Right atrium auricular region (tissue), 2 donors: Measurements from ENCODE around the gene MAD1L1. TPM values are rescaled to one million over a fixed set of nuclear protein-coding genes. Genes with fewer than 3 reads are reported as not detected.

Experiments used
- DNase-seq: peaks from one replicate; pipeline ENCODE4 v3.0.0-alpha.2; 2019; ENCODE audit warnings: low spot score
- H3K27ac ChIP-seq, 2 donors: fragments of 200-600 bp; sonication (generic); 1 replicate in 1 of 2; 2 replicates in 1 of 2; pipeline ENCODE4 v1.5.1; 2016 to 2019
- H3K27me3 ChIP-seq, 2 donors: fragments of 200-600 bp; sonication (generic); one replicate each; pipeline versions ENCODE4 v1.5.1 to v1.6.0; 2017 to 2019
- H3K36me3 ChIP-seq: fragments of 200-600 bp; sonication (generic); one replicate; pipeline ENCODE4 v1.5.1; 2016
- H3K4me1 ChIP-seq, 2 donors: fragments of 200-600 bp; sonication (generic); one replicate each; pipeline versions ENCODE4 v1.5.1 to v1.6.0; 2017 to 2019
- H3K4me3 ChIP-seq, 2 donors: fragments of 200-600 bp; sonication (generic); 1 replicate in 1 of 2; 2 replicates in 1 of 2; pipeline ENCODE4 v1.5.1; 2017 to 2019; ENCODE audit warnings: mild to moderate bottlenecking in 1 of 2, moderate library complexity in 1 of 2
- H3K9me3 ChIP-seq, 2 donors: fragments of 200-600 bp; sonication (generic); one replicate each; pipeline ENCODE4 v1.5.1; 2019
- total RNA-seq, 2 donors: library from RNA; depleted of rRNA; stranded (reverse); fragments of >200 nt; gene quantifications; one replicate each; pipeline ENCODE4 v1.1.0, GENCODE V29; 2016
- TF ChIP-seq, protein P1 (sequence below), 2 donors: fragments of 200-600 bp; sonication (generic); IDR thresholded peaks; one replicate each; pipeline ENCODE4 v1.5.1; 2019; ENCODE audit warnings: antibody characterized with exemption in 2 of 2

The MAD1L1 gene
- total RNA-seq, 2 donors from 2014 or later, result 13.3 to 31.9 TPM

DNA sequence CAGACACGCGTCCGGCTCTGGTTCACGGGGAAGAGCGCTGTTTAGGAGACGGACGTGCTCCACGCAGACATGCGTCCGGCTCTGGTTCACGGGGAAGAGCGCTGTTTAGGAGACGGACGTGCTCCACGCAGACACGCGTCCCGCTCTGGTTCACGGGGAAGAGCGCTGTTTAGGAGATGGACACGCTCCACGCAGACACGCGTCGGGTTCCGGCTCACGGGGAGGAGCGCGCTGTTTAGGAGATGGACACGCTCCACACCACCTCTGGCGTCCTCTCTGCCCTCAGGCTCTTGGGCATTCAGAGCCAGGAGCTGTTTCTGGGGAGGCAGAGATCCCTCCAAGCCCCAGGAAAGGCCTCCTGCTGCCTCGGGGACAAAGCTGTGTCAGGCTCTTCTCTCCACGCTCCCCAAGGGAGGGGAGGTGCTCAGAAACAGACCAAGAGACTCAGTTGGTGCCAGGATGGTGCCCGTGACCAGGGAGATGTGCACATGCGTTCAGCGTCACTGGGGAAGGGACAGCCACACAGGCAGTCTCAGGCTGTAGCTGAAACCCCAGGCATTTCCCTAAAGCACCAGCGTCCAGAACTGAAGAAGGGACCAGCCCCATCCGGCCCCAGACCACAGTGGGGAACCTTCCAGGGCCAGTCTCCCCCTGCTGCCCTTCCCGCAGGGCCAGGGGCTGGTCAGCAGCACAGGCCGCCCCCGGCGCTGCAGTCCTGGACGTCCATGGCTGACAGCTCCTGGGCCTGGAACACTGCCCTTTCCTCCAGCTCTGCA lies 387.0 kb downstream of the MAD1L1 start:
- Histone ChIP-seq H3K27ac (no peak overlapping the region), H3K4me3 (no peak overlapping the region), H3K27me3 (no peaks in the 10 kb centered on the region), H3K9me3 (no peaks in the 10 kb centered on the region), H3K36me3 (no peaks in the 10 kb centered on the region), H3K4me1 (no peaks in the 10 kb centered on the region)
- TF ChIP-seq, protein P1, sequence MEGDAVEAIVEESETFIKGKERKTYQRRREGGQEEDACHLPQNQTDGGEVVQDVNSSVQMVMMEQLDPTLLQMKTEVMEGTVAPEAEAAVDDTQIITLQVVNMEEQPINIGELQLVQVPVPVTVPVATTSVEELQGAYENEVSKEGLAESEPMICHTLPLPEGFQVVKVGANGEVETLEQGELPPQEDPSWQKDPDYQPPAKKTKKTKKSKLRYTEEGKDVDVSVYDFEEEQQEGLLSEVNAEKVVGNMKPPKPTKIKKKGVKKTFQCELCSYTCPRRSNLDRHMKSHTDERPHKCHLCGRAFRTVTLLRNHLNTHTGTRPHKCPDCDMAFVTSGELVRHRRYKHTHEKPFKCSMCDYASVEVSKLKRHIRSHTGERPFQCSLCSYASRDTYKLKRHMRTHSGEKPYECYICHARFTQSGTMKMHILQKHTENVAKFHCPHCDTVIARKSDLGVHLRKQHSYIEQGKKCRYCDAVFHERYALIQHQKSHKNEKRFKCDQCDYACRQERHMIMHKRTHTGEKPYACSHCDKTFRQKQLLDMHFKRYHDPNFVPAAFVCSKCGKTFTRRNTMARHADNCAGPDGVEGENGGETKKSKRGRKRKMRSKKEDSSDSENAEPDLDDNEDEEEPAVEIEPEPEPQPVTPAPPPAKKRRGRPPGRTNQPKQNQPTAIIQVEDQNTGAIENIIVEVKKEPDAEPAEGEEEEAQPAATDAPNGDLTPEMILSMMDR (IDR thresholded peaks at IDR 0.05), result no peak
- no peak for DNase-seq

DNA sequence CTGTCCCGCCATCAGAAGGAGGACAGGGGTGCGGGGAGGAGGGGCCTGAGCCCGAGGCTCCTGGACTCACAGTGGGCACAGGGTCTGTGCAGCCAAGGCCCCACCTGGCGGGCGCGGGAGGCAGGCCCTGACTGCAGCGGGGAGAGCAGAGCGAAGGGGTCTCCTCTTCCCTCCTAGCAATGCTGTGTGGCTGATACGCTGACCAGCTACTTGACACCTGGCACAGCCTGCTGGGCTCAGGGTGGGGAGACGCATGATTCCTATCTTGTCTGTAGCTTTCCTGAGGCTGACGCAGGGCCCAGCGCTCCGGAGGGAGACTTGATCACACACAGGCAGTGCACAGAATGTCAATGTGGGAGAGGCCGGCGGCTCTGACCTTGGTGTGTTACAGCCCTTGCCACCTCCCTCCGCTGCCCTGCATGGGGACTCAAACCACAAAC lies 387.8 kb downstream of the MAD1L1 start:
- no peak overlapping the region for H3K27ac ChIP-seq
- H3K36me3 ChIP-seq, result no peaks in the 10 kb centered on the region
- no peak overlapping the region for H3K4me3 ChIP-seq
- DNase-seq, result no peak
- H3K4me1 ChIP-seq, result no peaks in the 10 kb centered on the region
- TF ChIP-seq, protein P1 (IDR thresholded peaks at IDR 0.05), result no peak
- no peaks in the 10 kb centered on the region for H3K9me3 ChIP-seq
- no peaks in the 10 kb centered on the region for H3K27me3 ChIP-seq

DNA sequence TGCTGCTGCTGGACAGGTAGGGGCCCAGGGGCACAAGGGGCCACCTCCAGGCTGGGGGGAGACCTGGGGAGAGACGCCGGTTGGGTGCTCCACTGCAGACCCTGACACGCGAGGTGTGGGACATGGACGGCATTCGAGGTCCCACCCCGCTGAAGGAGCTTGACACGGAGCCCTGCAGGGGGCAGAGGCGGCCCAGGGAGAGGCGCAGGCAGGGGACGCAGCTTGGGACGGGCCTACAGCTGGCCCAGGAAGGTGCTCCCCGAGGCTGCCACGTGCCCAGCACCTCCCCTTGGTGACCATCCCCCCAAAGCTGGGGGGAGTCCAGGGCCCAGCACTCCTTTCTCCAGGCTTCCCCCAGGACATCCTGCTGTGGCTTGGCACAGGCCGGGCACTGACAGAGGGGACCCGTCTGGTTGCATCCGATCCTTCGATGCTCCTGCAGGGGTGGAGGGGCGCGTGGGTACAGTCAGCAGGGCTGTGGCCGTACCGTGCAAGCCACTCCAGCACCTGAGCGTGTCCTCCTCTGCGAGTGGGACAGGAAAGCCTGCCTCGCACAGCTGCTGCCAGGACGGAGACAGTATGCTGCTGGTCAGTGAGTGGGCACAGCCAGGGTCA lies 388.3 kb downstream of the MAD1L1 start:
- TF ChIP-seq, protein P1 (IDR thresholded peaks at IDR 0.05), result no peak
- no peak overlapping the region for H3K4me3 ChIP-seq
- H3K27ac ChIP-seq, result no peak overlapping the region
- no peaks in the 10 kb centered on the region for H3K27me3 ChIP-seq
- no peaks in the 10 kb centered on the region for H3K4me1 ChIP-seq
- DNase-seq, result no peak
- no peaks in the 10 kb centered on the region for H3K36me3 ChIP-seq
- H3K9me3 ChIP-seq, result no peaks in the 10 kb centered on the region

DNA sequence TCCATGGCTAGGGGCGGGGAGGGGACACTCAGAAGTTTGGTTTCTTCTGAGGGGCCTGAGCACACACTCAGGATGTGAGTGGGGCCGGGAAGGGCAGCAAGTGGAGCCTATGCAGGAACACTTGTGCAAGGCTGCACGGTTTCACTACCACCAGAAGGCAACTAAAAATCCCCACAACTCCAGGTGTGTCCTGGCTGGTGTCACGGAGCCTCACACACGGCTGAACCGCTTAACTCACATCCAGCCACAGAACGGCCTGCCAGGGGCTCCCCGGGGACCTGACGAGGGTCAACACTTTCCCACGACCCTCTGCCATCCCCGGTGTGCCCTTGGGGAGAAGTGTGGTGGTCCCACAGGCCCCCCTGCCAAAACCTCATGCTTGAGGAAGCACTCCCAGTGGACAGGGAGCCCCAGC lies 388.8 kb downstream of the MAD1L1 start:
- no peaks in the 10 kb centered on the region for H3K36me3 ChIP-seq
- no peak for DNase-seq

DNA sequence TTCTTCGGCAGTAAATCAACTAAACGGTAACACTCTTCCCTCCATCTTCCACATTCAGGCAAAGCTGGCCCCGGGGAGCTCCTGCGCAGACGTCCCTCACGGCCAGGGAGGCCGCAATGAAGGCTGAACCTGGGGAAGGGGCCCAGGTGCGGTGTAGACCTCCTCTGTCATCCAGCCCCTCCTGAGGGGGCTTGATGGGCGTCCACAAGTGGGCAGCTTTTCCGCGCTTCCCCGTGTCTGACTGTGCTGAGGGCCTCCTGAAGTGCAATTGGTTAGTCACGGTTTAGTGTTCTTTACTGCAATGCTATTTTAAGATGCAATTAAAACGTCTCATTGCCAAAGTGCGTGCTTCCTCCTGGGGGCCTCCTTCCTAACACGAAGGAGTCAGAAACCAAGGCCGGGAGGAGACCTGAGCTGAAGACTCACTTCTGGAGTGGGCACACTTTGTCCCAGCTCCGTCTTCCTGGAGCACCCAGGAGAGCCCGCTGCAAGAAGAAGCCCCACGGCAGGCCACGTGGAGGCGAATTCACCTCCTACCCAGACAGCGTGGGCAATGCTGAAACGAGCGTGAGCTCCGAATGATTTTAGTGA lies 389.4 kb downstream of the MAD1L1 start:
- Histone ChIP-seq H3K27me3 (no peaks in the 10 kb centered on the region), H3K27ac (no peak overlapping the region), H3K9me3 (no peaks in the 10 kb centered on the region), H3K36me3 (no peaks in the 10 kb centered on the region), H3K4me3 (no peak overlapping the region), H3K4me1 (no peaks in the 10 kb centered on the region)
- DNase-seq, result no peak
- TF ChIP-seq, protein P1 (IDR thresholded peaks at IDR 0.05), result no peak

More for the DNA sequence above, 388.8 kb downstream of the MAD1L1 start:
- TF ChIP-seq, protein P1 (IDR thresholded peaks at IDR 0.05), result no peak
- Histone ChIP-seq H3K27ac (no peak overlapping the region), H3K9me3 (no peaks in the 10 kb centered on the region), H3K27me3 (no peaks in the 10 kb centered on the region), H3K4me1 (no peaks in the 10 kb centered on the region), H3K4me3 (no peak overlapping the region)
